Right cardiac atrium (tissue), 5 donors: ENCODE results near the gene FCRL4. TPM values are rescaled to one million over a fixed set of nuclear protein-coding genes. Genes with fewer than 3 reads are reported as not detected.
A peak's percentile ranks its signal among the peaks of the same experiment; 100 is the strongest.

Experiments used
- ATAC-seq, 2 donors: fragments of 200-7000 bp; cut with Tn5 transposase; one replicate each; pipeline versions ENCODE4 v1.8.0 to v1.9.1; 2020; ENCODE audit warnings: moderate library complexity in 2 of 2, mild to moderate bottlenecking in 1 of 2
- DNase-seq, 3 donors: peaks; one replicate each; pipeline ENCODE4 v3.0.0-alpha.2; 2020
- H3K27ac ChIP-seq: one replicate; pipeline ENCODE4 v1.5.1; 2013; ENCODE audit warnings: mild to moderate bottlenecking, low read length, control low read depth, moderate library complexity
- H3K27me3 ChIP-seq: one replicate; pipeline ENCODE4 v1.6.1; 2013; ENCODE audit not compliant: control insufficient read depth, insufficient read depth
- H3K4me1 ChIP-seq: one replicate; pipeline ENCODE4 v1.6.1; 2013; ENCODE audit warnings: low read length; ENCODE audit not compliant: control insufficient read depth, insufficient read depth
- H3K4me3 ChIP-seq: one replicate; pipeline ENCODE4 v1.5.1; 2013; ENCODE audit warnings: low read length, control low read depth
- H3K9me3 ChIP-seq: one replicate; pipeline ENCODE4 v1.6.1; 2013; ENCODE audit warnings: low read length; ENCODE audit not compliant: control insufficient read depth
- WGBS: extraction: QIAGEN DNeasy Blood & Tissue Kit; methylation state at CpG from one replicate; pipeline ENCODE4 v1.1.7; 2013; 5-methylcytosine and 5-hydroxymethylcytosine counted together
- intact Hi-C, 4 donors: fragments of 100-400 bp; cut with DNase I; formaldehyde crosslinking; loops; one replicate each; pipeline versions ENCODE4 v1.11.0 to v1.14.0; 2022 to 2023
- polyA plus RNA-seq: library from polyadenylated mRNA; stranded (reverse); fragments of 200-250 nt; gene quantifications from one replicate; pipeline ENCODE4 v1.2.3, GENCODE V29; 2013
- total RNA-seq, 4 donors: library from RNA; stranded (reverse); fragmentation: NEBNext Ultra II Directional; extraction: Animal tissue kit (Norgen Biotek cat#: 25700); gene quantifications; one replicate each; pipeline ENCODE4 v1.2.1, GENCODE V29; 2021
- donor health status: healthy with polysubstance abuse.
- donor health status: DM: no; HTN: yes; CAD: no.
- donor health status: DM: no; HTN: no; CAD: no.
- donor health status: DM: no; HTN: yes; CAD: no; lungs with severe emphysema.
- donor health status: DM: yes; HTN: yes; CAD: no.

FCRL4 gene
- total and polyA plus RNA-seq, 5 donors: not detected

DNA sequence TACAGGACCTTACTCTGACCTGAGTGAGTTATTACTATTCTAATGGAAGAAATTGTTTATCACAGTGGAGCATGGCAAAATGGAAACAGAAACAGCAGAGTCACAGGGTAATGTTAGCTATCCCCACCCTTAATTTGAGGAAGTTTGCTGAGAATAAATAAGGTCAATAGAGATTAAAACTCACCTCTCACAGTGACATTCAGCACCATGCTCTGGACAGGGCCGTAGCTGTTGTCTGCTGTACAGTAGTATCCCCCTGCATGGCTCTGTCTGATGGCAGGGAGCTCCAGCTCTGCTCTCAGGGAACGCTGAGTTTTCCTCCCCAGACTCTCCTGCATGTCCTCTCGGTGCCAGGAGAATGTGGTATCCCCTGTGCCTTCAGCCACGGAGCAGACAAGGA lies 11.9 kb downstream of the FCRL4 start:
- DNase-seq (no peak), ATAC-seq (no peak)
- Histone ChIP-seq H3K9me3 (peaks cover 1% of the 10 kb centered on the region), H3K27ac (no peak overlapping the region), H3K4me3 (no peak overlapping the region), H3K4me1 (no peaks in the 10 kb centered on the region), H3K27me3 (peaks cover 4% of the 10 kb centered on the region)
- WGBS: 57% methylated on average over 4 of the region's 4 CpGs
- intact Hi-C loops: no loop called here

DNA sequence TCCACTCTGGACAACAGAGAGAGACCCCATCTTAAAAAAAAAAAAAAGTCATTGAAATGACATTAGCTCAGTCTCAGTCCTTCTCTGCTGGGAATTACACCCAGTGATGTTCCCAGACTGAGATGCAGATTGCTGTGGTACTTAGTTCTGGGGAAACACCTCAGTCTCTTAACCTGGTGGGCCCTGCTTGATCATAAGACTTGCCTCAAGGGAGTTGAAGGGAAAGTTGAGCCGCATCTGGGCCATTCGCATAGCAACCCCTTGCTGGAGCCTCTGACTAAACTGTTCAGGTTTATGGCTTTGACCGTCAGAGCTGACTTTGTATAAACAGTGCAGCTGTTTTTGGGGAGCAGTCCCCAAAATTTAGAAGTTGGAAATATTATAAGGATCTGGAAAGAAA lies 13.4 kb downstream of the FCRL4 start:
- WGBS: 87% methylated on average over 3 of the region's 3 CpGs
- Histone ChIP-seq H3K4me1 (no peaks in the 10 kb centered on the region), H3K27ac (no peak overlapping the region), H3K27me3 (peaks cover 4% of the 10 kb centered on the region), H3K9me3 (peaks cover 1% of the 10 kb centered on the region), H3K4me3 (no peak overlapping the region)
- intact Hi-C loops: no loop called here
- ATAC-seq (no peak), DNase-seq (no peak)

DNA sequence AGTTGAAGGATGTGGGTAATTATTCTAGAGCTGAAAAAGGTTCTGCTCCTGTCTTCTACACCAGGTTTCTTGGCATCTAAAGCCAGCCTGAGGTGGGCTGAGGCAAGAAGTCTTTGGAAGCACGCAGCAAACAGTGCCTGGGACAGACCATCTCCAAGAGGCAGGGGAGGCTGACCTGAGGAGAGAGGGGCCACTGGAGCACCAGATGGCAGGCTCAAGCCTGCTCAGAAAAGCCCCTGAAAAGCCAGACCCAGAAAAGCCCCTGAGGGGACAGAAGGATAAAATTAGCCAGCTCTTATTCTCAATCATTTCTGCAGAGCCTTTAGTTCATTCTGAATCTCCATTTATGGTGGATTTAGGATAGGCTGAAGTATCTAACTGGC lies 17.1 kb downstream of the FCRL4 start:
- intact Hi-C loops: no loop called here
- DNase-seq: no peak
- no peaks in the 10 kb centered on the region for H3K27me3 ChIP-seq
- H3K27ac ChIP-seq: no peak overlapping the region
- ATAC-seq: no peak
- peaks cover 1% of the 10 kb centered on the region for H3K9me3 ChIP-seq
- H3K4me3 ChIP-seq: no peak overlapping the region
- WGBS: 62% methylated on average over 1 of the region's 1 CpG
- no peaks in the 10 kb centered on the region for H3K4me1 ChIP-seq

DNA sequence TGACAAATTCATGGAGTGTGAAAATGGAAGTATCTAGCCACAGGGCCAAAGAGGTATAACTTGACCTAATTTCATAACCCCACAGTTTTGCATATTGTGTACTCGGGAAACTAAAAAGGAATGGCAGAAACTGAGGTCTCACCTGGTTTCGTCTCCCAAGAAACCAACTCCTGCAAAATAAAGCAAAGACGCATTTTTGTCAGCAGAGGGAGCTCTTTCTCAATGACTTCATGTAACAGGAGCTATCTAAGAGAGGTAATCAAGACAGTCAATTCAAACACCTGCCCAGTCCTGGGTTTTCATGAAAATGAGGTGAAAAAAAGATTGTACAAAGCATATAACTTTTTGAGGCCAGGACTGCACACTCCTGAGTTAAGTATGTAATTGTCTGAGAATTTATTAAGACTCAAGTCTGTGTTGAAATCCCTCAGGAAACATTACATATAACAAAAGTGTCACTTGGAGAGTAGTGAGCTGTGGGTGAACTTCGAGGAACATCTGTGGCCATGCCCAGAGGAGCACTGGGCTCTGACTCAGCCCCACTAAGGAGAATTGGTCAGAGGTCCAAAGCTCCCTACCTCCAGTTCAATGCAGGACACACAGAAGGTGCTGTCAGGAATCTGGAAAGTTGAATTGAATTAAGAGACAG lies 17.6 kb downstream of the FCRL4 start:
- no peak for ATAC-seq
- intact Hi-C loops: no loop called here

DNA sequence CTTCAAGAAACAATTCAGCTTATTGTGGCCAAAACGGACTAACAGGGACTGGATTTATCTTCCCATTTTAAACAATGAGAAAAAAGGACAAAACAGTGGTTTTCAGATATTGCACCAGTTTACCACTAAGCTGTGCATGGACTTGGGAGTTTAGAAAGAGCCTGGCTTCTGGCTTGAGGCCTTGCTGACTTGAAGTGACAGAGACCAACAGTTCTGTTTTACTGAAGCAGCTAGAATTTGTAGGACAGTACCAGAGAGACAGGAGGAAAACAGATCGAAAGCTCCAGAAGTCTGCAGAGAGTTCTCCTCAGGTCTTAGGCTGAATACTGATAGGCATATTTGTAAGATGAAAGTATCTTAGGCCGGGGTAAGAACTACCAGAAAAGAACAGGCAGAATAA lies 20.5 kb downstream of the FCRL4 start:
- Histone ChIP-seq H3K27me3 (no peaks in the 10 kb centered on the region), H3K4me1 (no peaks in the 10 kb centered on the region), H3K9me3 (no peaks in the 10 kb centered on the region), H3K27ac (no peak overlapping the region), H3K4me3 (no peak overlapping the region)
- intact Hi-C loops: no loop called here
- ATAC-seq (no peak), DNase-seq (no peak)
- WGBS: 67% methylated on average over 3 of the region's 3 CpGs

More for the DNA sequence above, 17.6 kb downstream of the FCRL4 start:
- no peak overlapping the region for H3K4me3 ChIP-seq
- no peaks in the 10 kb centered on the region for H3K4me1 ChIP-seq
- H3K27ac ChIP-seq: no peak overlapping the region
- H3K9me3 ChIP-seq: peaks cover 1% of the 10 kb centered on the region
- no peak for DNase-seq
- H3K27me3 ChIP-seq: no peaks in the 10 kb centered on the region
- WGBS: 12% methylated on average over 4 of the region's 4 CpGs

DNA sequence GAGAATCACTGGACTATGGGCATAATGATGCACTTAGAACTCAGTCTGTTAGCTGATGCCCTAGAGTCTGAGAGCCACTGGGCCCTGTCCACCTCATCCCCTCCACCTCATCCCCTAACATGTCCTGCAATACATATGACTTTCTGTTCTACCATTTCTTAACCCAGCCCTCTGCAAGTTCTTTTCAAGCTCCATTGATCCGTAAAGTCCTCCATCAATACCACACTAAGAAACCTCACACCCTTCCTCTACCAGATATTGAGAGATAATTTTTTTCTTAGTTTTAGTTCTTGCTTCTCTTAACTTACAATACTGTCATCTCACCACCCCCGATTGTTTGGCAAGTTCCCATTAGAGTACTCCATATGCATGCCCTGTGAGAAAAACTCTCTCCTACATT lies 22.1 kb downstream of the FCRL4 start:
- Histone ChIP-seq H3K4me3 (no peak overlapping the region), H3K9me3 (no peaks in the 10 kb centered on the region), H3K27me3 (no peaks in the 10 kb centered on the region), H3K27ac (no peak overlapping the region), H3K4me1 (no peaks in the 10 kb centered on the region)
- intact Hi-C loops: no loop called here
- DNase-seq (no peak), ATAC-seq (no peak)
- 83% methylated on average over 2 of the region's 2 CpGs for WGBS

DNA sequence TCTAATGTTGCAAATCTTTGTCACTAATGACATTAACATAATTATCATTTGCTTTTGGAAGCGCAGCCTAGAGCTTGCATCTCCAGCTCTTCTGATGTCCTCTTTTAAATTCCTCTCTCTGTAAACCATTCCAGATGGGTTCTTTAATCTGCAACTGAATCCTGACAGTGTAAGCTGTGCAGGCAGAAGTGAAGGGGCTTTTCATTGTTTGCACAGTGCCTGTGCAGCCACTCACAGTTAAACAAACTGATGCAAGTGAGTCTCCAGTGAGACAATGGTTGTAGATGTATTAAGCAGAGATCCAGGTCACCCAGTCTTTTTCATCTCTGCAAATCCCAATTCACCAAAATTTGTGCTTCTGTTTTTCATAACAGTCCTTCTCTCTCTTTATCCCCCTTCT lies 23.0 kb downstream of the FCRL4 start:
- Histone ChIP-seq H3K27ac (no peak overlapping the region), H3K27me3 (no peaks in the 10 kb centered on the region), H3K9me3 (no peaks in the 10 kb centered on the region), H3K4me1 (no peaks in the 10 kb centered on the region), H3K4me3 (no peak overlapping the region)
- DNase-seq: no peak
- ATAC-seq: no peak
- 80% methylated on average over 1 of the region's 1 CpG for WGBS
- intact Hi-C loops: no loop called here

DNA sequence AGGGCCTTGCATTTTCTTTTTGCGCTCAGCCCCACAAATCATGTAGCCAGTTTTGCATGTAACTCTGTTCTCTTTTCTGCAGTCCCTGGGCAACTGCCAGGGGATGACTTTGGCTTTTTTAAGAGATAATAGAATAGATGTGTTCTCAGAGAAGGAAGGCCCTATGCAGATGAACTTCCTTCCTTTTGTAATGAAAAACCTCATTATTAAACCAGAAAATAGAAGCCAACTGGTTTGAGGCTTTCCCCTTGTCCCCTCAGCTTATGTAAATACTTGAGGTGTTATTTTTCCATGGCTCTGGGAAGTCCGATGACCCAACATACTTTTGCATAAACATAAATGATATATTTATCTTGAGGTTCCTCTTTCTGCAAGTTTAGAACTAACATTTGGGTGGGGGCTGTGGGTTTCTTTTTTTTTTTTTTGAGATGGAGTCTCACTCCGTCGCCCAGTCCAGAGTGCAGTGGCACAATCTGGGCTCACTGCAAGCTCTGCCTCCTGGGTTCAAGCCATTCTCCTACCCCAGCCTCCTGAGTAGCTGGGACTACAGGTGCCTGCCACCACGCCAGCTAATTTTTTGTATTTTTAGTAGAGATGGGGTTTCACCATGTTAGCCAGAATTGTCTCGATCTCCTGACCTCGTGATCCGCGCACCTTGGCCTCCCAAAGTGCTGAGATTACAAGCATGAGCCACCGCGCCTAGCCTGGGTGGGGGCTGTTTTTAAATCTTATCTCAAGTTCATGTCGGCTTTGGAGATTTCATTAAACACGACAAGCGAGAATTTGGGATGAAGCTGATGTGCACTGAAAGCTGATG lies 31.2 kb downstream of the FCRL4 start:
- 71% methylated on average over 14 of the region's 14 CpGs for WGBS
- H3K4me3 ChIP-seq: no peak overlapping the region
- H3K27ac ChIP-seq: no peak overlapping the region
- intact Hi-C loops: no loop called here
- DNase-seq (peak in 1 of 3 donors; percentile 18), ATAC-seq (no peak)
- H3K9me3 ChIP-seq: no peaks in the 10 kb centered on the region
- H3K27me3 ChIP-seq: no peaks in the 10 kb centered on the region
- H3K4me1 ChIP-seq: no peaks in the 10 kb centered on the region

DNA sequence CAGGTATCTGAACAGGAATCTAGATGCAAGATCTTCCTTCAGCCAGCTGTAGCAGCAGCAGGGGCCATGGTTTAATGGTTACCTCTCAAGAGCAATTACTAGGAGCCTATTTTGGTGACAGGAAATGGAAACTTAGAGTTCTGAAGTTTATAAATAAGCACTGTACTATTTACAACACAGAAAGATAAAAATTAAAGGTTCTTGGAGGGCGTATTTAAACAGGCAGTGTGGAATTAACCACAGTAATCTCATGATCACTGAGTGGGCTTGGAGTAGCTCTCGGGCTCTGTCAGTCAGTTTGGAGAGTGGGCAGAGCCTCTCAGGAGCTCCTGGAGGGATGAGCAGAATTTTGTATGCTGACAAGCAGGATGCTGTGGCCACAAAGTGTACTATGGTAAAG lies 35.4 kb downstream of the FCRL4 start:
- intact Hi-C loops: no loop called here
- H3K9me3 ChIP-seq: no peaks in the 10 kb centered on the region
- no peak overlapping the region for H3K4me3 ChIP-seq
- no peaks in the 10 kb centered on the region for H3K4me1 ChIP-seq
- H3K27me3 ChIP-seq: no peaks in the 10 kb centered on the region
- WGBS: 36% methylated on average over 2 of the region's 2 CpGs
- ATAC-seq: no peak
- no peak overlapping the region for H3K27ac ChIP-seq
- DNase-seq: no peak

DNA sequence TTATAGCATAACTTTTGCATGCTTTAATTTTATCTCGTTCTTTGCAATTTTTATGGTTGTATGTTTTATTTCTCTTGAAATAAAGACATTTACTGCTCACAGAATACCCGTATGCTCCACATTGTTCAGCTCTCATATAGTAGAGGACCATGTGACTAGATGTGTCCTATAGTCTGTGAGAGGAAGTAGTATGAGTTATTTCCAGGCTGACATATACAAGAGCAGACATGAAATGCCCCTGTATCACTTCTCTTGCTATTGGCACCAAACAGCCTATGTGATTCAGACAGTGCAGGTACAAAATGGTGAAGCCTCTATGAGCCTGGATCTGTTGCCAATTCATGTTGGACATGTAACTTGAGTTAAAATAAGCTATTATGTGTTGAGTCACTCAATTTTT lies 39.8 kb downstream of the FCRL4 start:
- DNase-seq (no peak), ATAC-seq (no peak)
- intact Hi-C loops: no loop called here
- Histone ChIP-seq H3K4me3 (no peak overlapping the region), H3K27ac (no peak overlapping the region), H3K9me3 (no peaks in the 10 kb centered on the region), H3K27me3 (no peaks in the 10 kb centered on the region), H3K4me1 (no peaks in the 10 kb centered on the region)
- WGBS: 74% methylated on average over 2 of the region's 2 CpGs

DNA sequence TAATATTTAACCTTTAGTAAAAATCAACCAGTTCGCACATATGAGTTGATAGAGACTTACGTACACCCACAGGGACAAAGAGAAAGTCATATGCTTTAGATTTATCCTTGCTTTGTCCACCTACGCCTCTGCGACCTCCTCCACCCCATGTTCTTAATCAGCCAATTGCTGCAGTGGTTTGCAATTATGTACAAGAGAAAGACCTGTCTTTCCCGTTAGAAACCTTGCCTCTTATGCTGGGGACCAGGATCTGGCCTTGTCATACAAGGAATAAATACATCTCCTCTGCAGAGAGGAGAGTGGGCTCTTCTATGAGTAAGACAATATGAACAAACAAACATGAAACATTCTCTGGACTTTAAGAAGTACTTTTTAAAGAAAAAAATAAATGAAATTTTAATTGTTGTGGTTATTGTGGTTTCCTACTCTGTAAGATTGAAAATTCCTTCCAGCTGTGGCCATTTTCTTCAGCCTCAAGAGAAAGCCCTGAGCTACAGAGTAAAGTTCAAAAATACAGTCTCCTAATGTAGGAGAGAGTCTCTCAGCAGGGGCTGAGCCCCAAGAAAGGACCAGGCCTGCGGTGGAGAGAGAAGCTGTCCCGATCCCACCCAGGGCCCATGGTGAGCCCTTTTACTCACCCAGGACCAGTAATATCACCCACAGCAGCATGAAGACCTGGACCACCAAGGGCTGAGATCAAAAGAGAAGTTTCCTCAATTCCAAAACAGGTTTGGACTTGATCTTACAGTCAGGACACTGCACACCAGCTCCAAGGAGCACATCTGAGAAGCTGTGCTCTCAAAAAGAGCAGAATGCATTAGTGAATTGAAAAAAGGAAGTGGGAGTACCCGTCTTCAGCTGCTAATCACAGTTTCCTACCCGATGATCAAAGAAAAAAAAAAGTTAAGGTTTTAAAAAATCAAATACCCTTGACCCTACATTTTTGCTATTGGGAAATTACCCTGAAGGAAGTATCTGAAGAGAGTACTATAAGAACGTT lies 45.9 kb downstream of the FCRL4 start, which contains the start of gene FCRL5:
FCRL5 (minus strand) TSS at position 822 of the 1,000 bp plus-strand sequence; CDS start at position 669, 153 bp downstream.
- Histone ChIP-seq H3K4me3 (no peak within 1 kb of the TSS), H3K4me1 (no peaks in the 10 kb centered on the region), H3K27ac (no peak within 1 kb of the TSS), H3K27me3 (no peaks in the 10 kb centered on the region), H3K9me3 (no peaks in the 10 kb centered on the region)
- 69% methylated on average over 10 of the region's 10 CpGs for WGBS
- ATAC-seq: no peak
- intact Hi-C loops: no loop called here
- DNase-seq: no peak
